K562 (cell line): ENCODE results near the gene BCL3. TPM values are rescaled to one million over a fixed set of nuclear protein-coding genes. Genes with fewer than 3 reads are reported as not detected.

Source experiments
- CAMTA2 ChIP-seq: fragments of 250-450 bp; sonication (Bioruptor Pico); conservative IDR thresholded peaks from 2 replicates; pipeline ENCODE4 v1.5.1; 2022
- CBFB ChIP-seq: sonication (generic); formaldehyde crosslinking; IDR thresholded peaks from 2 replicates; pipeline ENCODE4 v1.4.0; 2020; ENCODE audit warnings: mild to moderate bottlenecking, missing genetic modification reagents
- HMG20A ChIP-seq: fragments of 450-650 bp; formaldehyde crosslinking; conservative IDR thresholded peaks from 2 replicates; pipeline ENCODE4 v1.4.0; 2020; ENCODE audit warnings: mild to moderate bottlenecking, mixed read lengths
- LCOR ChIP-seq: sonication (generic); formaldehyde crosslinking; IDR thresholded peaks from 2 replicates; pipeline ENCODE4 v1.8.0; 2022; ENCODE audit warnings: mild to moderate bottlenecking, missing genetic modification reagents
- MYNN ChIP-seq, 2 experiments: sonication (generic); formaldehyde crosslinking in 1 of 2; IDR thresholded peaks; 2 replicates each; pipeline versions ENCODE4 v1.5.0 to v1.6.1; 2016 to 2020; ENCODE audit warnings: antibody characterized with exemption in 1 of 2, missing genetic modification reagents in 1 of 2
- NBN ChIP-seq: fragments of 450-650 bp; IDR thresholded peaks from 2 replicates; pipeline ENCODE4 v1.6.1; 2016; ENCODE audit warnings: low read depth, mild to moderate bottlenecking
- PHB ChIP-seq: fragments of 250-450 bp; sonication (Bioruptor Pico); IDR thresholded peaks from 2 replicates; pipeline ENCODE4 v1.5.0; 2021
- PHF20 ChIP-seq: fragments of 450-650 bp; IDR thresholded peaks from 2 replicates; pipeline ENCODE4 v1.6.1; 2018; ENCODE audit not compliant: partially characterized antibody
- PHF8 ChIP-seq: fragments of 200-600 bp; sonication (generic); IDR thresholded peaks from 2 replicates; pipeline ENCODE4 v1.6.1; 2012; ENCODE audit warnings: mixed run types, mild to moderate bottlenecking, inconsistent platforms, low read length, moderate library complexity, borderline replicate concordance
- PURB ChIP-seq: sonication (generic); formaldehyde crosslinking; IDR thresholded peaks from 2 replicates; pipeline ENCODE4 v1.9.0; 2021; ENCODE audit warnings: low read depth, mild to moderate bottlenecking, missing genetic modification reagents
- RB1 ChIP-seq: fragments of 450-650 bp; IDR thresholded peaks from 2 replicates; pipeline ENCODE4 v1.6.1; 2017; ENCODE audit warnings: low read depth, mild to moderate bottlenecking
- SIN3B ChIP-seq: fragments of 450-650 bp; IDR thresholded peaks from 2 replicates; pipeline ENCODE4 v1.6.1; 2017; ENCODE audit warnings: low read depth, mild to moderate bottlenecking, moderate library complexity
- SPI1 ChIP-seq: IDR thresholded peaks from 2 replicates; pipeline ENCODE4 v1.6.1; 2011; ENCODE audit warnings: low read depth, low read length, control low read depth, borderline replicate concordance
- TARDBP ChIP-seq: fragments of 450-650 bp; IDR thresholded peaks from 2 replicates; pipeline ENCODE4 v1.6.1; 2016
- TGIF2 ChIP-seq: sonication (generic); formaldehyde crosslinking; IDR thresholded peaks from 2 replicates; pipeline ENCODE4 v1.8.1; 2022; ENCODE audit warnings: mild to moderate bottlenecking, missing genetic modification reagents, moderate library complexity
- ZNF263 ChIP-seq: sonication (generic); formaldehyde crosslinking; IDR thresholded peaks from 2 replicates; pipeline ENCODE4 v1.8.0; 2022; ENCODE audit warnings: mild to moderate bottlenecking, missing genetic modification reagents, borderline replicate concordance
- ZNF57 ChIP-seq: fragments of 450-650 bp; formaldehyde crosslinking; IDR thresholded peaks from 2 replicates; pipeline ENCODE4 v1.4.0; 2020; ENCODE audit warnings: mild to moderate bottlenecking, moderate library complexity
- polyA plus RNA-seq, 8 experiments: library from polyadenylated mRNA; depleted of rRNA in 4 of 8; stranded (reverse) in 5 of 8; unstranded in 3 of 8; fragments of >200 nt; fragmentation: Nextera tagmentation in 2 of 8; fragmentation: Illumina TruSeq in 1 of 8; extraction: Ambion mirVana in 2 of 8; extraction: Trizol in 1 of 8; gene quantifications; 2 replicates each; pipeline versions ENCODE4 v1.2.1 to v1.2.3, GENCODE V29; 2011 to 2014; ENCODE audit warnings: inconsistent platforms in 1 of 8, missing spikeins in 1 of 8
- total RNA-seq, 7 experiments: library from RNA; depleted of rRNA in 6 of 7; stranded (reverse); fragments of >200 nt in 6 of 7; fragmentation: Illumina TruSeq in 2 of 7; extraction: Trizol in 2 of 7; gene quantifications; 2 replicates each; pipeline versions ENCODE4 v1.2.1 to v1.2.3, GENCODE V29; 2011 to 2021; ENCODE audit warnings: low replicate concordance in 1 of 7
- TF ChIP-seq, protein P1 (sequence below): fragments of 250-450 bp; sonication (Bioruptor Pico); IDR thresholded peaks from 2 replicates; pipeline ENCODE4 v1.5.0; 2021; ENCODE audit warnings: mild to moderate bottlenecking, moderate library complexity
- TF ChIP-seq, protein P2 (sequence below): fragments of 250-450 bp; sonication (Bioruptor Pico); IDR thresholded peaks from 2 replicates; pipeline ENCODE4 v1.4.0; 2020; ENCODE audit warnings: mild to moderate bottlenecking, moderate library complexity, borderline replicate concordance
- TF ChIP-seq, protein P3 (sequence below): sonication (generic); formaldehyde crosslinking; IDR thresholded peaks from 2 replicates; pipeline ENCODE4 v1.8.1; 2023; ENCODE audit warnings: mild to moderate bottlenecking, missing genetic modification reagents, moderate library complexity
- TF ChIP-seq, protein P4 (sequence below): fragments of 450-650 bp; IDR thresholded peaks from 2 replicates; pipeline ENCODE4 v1.6.1; 2017; ENCODE audit warnings: mild to moderate bottlenecking, moderate library complexity

BCL3 gene
- total and polyA plus RNA-seq, 9 of the 15 experiments (the other 6 are each of a cell fraction or from before 2014, with no cell fraction given): 0.03 to 2.4 (median 0.50) TPM; not detected in 1

DNA sequence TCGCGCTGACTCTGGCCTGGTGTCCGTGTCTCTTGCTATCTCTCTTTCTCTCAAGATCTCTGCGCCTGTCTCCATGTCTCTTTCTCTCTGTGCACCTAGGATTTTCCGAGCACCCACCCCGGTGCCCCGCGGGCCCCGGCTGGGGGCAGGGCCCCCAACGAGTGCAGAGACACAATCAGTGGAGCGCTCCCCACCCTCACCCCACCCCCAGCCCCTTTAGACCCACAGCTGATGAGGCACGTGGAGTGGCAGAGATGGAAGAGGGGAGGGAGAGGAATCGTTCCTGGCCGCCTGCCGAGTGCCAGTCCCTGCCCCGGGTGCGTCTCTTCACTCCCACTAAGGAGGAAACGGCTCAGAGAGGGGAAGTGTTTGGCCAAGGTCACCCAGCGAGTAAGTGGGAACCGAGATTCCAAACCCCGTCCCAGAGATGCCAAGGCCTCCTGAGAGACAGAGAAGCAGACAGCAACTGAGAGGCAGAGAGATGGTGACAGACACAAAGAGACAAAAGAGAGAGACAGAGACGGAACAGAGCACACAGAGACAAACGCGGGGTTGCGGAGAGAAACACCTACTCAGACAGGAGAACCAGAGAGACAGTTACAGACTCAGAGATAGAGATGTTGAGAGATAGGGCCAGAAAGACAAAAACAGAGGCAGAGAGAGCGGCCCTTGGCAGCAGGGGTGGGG is 626 bp upstream of the BCL3 start (continued):
- TF ChIP-seq, protein P1, sequence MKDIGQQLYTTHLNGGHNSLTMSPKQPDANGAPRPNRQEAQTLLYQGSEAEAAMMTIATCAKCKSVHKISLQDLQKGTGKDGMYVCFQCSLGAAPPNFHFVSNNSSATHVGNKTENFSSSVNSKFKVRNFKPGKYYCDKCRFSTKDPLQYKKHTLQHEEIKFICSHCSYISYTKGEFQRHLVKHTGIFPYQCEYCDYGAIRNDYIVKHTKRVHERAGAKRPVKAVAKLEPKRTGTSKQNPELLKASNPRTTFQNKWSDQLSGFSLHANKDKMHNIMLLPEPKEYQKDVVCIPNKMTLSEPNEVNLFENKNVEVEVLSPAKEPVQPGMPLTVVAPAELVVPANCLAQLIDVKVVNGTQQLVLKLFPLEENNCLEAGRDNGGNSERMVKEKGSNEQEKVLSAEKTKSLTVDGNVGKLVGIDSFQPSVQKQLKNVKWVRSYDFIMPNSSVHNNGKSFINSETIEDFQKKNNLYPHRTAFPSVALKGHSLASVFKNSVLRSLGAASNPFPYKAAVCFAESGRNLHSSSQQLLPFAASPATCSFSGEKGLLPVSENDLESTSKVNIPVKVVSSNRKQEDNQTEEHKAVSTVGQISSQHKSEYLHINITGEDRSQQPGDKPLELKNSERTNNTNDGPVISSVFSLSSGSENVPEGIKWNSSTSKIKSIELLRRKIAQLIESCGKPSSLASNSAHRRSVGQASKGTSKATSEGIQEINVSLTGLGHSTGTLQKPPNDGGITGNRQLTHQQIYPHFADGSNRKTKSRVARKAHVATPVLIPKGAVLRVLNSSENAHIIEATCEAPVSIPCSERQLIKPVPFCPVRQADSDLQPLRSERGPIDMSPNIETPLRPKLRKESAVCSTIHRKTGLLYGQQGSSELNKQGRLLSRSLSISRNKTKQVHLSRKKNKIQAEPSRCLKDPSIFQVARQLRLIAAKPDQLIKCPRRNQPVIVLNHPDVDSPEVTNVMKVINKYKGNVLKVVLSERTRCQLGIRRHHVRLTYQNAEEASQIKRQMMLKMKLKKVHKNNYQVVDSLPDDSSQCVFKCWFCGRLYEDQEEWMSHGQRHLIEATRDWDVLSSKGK (CRISPR knock-in tag): no peak
- TF ChIP-seq PHF8 (peak; percentile 37; the same call in 1 of the 2 replicates), CBFB (CRISPR knock-in tag) (no peak), ZNF263 (CRISPR knock-in tag) (no peak), TARDBP (no peak), CAMTA2 (CRISPR knock-in tag) (no peak), PHB (CRISPR knock-in tag) (no peak), LCOR (CRISPR knock-in tag) (0 out of 2 replicates have a peak, but pooled peaks have one; percentile 23), HMG20A (CRISPR knock-in tag) (no peak), SIN3B (no peak), PURB (CRISPR knock-in tag) (no peak), TGIF2 (no peak), PHF20 (no peak), MYNN (IDR thresholded peaks at IDR 0.05) (no peak), MYNN (CRISPR knock-in tag; IDR thresholded peaks at IDR 0.05) (no peak), NBN (peak; percentile 51), RB1 (0 out of 2 replicates have a peak, but pooled peaks have one; percentile 8), ZNF57 (CRISPR knock-in tag) (no peak), SPI1 (peak; percentile 47; the same call in 1 of the 2 replicates)
- TF ChIP-seq, protein P2, sequence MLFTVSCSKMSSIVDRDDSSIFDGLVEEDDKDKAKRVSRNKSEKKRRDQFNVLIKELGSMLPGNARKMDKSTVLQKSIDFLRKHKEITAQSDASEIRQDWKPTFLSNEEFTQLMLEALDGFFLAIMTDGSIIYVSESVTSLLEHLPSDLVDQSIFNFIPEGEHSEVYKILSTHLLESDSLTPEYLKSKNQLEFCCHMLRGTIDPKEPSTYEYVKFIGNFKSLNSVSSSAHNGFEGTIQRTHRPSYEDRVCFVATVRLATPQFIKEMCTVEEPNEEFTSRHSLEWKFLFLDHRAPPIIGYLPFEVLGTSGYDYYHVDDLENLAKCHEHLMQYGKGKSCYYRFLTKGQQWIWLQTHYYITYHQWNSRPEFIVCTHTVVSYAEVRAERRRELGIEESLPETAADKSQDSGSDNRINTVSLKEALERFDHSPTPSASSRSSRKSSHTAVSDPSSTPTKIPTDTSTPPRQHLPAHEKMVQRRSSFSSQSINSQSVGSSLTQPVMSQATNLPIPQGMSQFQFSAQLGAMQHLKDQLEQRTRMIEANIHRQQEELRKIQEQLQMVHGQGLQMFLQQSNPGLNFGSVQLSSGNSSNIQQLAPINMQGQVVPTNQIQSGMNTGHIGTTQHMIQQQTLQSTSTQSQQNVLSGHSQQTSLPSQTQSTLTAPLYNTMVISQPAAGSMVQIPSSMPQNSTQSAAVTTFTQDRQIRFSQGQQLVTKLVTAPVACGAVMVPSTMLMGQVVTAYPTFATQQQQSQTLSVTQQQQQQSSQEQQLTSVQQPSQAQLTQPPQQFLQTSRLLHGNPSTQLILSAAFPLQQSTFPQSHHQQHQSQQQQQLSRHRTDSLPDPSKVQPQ (CRISPR knock-in tag): no peak
- TF ChIP-seq, protein P3, sequence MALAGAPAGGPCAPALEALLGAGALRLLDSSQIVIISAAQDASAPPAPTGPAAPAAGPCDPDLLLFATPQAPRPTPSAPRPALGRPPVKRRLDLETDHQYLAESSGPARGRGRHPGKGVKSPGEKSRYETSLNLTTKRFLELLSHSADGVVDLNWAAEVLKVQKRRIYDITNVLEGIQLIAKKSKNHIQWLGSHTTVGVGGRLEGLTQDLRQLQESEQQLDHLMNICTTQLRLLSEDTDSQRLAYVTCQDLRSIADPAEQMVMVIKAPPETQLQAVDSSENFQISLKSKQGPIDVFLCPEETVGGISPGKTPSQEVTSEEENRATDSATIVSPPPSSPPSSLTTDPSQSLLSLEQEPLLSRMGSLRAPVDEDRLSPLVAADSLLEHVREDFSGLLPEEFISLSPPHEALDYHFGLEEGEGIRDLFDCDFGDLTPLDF (CRISPR knock-in tag): no peak
- TF ChIP-seq, protein P4, sequence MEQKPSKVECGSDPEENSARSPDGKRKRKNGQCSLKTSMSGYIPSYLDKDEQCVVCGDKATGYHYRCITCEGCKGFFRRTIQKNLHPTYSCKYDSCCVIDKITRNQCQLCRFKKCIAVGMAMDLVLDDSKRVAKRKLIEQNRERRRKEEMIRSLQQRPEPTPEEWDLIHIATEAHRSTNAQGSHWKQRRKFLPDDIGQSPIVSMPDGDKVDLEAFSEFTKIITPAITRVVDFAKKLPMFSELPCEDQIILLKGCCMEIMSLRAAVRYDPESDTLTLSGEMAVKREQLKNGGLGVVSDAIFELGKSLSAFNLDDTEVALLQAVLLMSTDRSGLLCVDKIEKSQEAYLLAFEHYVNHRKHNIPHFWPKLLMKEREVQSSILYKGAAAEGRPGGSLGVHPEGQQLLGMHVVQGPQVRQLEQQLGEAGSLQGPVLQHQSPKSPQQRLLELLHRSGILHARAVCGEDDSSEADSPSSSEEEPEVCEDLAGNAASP: no peak
